OCI-LY3 (cell line): ENCODE data around the gene ATF4.

Source experiments
- H2AFZ ChIP-seq: fragments of 200-600, 300-600 bp; shearing (Covaris generic); 2 replicates; pipeline ENCODE4 v1.6.0; 2014; ENCODE audit warnings: antibody characterized with exemption, low read depth, low read length
- H3K27ac ChIP-seq: fragments of 200-600, 300-600 bp; sonication (generic); 2 replicates; pipeline ENCODE4 v1.5.1; 2014; ENCODE audit warnings: mild to moderate bottlenecking, low read length, moderate library complexity, mixed read lengths
- H3K27me3 ChIP-seq: fragments of 200-600, 300-600 bp; sonication (generic); 2 replicates; pipeline ENCODE4 v1.6.1; 2014; ENCODE audit warnings: low read depth, low read length, mixed read lengths
- H3K36me3 ChIP-seq: fragments of 200-600, 300-600 bp; sonication (generic); replicated peaks from 2 replicates; pipeline ENCODE3; 2014; ENCODE audit warnings: low read depth, low read length, mixed read lengths
- H3K4me1 ChIP-seq: fragments of 300-600, 200-600 bp; sonication (generic); 2 replicates; pipeline ENCODE4 v1.6.1; 2014; ENCODE audit warnings: low read length, mixed read lengths
- H3K4me2 ChIP-seq: fragments of 200-600, 300-600 bp; sonication (generic); 2 replicates; pipeline ENCODE4 v1.6.1; 2014; ENCODE audit warnings: low read length, mixed read lengths
- H3K4me3 ChIP-seq: fragments of 300-600, 200-600 bp; sonication (generic); 2 replicates; pipeline ENCODE4 v1.5.1; 2014; ENCODE audit warnings: antibody characterized with exemption, mild to moderate bottlenecking, low read length, moderate library complexity
- H3K79me2 ChIP-seq: fragments of 300-600, 200-600 bp; shearing (Covaris generic); 2 replicates; pipeline ENCODE4 v1.6.1; 2014; ENCODE audit warnings: mild to moderate bottlenecking, low read length, mixed read lengths
- H3K9ac ChIP-seq: fragments of 300-600, 200-600 bp; shearing (Covaris generic); 2 replicates; pipeline ENCODE4 v1.6.0; 2014; ENCODE audit warnings: mild to moderate bottlenecking, low read length, moderate library complexity
- H3K9me3 ChIP-seq: fragments of 200-600, 300-600 bp; shearing (Covaris generic); 2 replicates; pipeline ENCODE4 v1.6.1; 2014; ENCODE audit warnings: low read length, mixed read lengths; ENCODE audit not compliant: insufficient read depth
- H4K20me1 ChIP-seq: fragments of 200-600, 300-600 bp; sonication (generic); 2 replicates; pipeline ENCODE4 v1.6.1; 2016; ENCODE audit warnings: low read length, mixed read lengths; ENCODE audit not compliant: insufficient read depth
- EZH2phosphoT487 ChIP-seq: fragments of 200-600 bp; shearing (Covaris generic); IDR thresholded peaks from 2 replicates; pipeline ENCODE4 v1.6.1; 2018; ENCODE audit warnings: antibody characterized with exemption, mixed run types, low read depth
- TF ChIP-seq, protein P1 (sequence below): fragments of 200-600, 300-600 bp; sonication (generic); IDR thresholded peaks from 2 replicates; pipeline ENCODE4 v1.5.1; 2014; ENCODE audit warnings: antibody characterized with exemption, low read length, low read depth

The ATF4 gene

DNA sequence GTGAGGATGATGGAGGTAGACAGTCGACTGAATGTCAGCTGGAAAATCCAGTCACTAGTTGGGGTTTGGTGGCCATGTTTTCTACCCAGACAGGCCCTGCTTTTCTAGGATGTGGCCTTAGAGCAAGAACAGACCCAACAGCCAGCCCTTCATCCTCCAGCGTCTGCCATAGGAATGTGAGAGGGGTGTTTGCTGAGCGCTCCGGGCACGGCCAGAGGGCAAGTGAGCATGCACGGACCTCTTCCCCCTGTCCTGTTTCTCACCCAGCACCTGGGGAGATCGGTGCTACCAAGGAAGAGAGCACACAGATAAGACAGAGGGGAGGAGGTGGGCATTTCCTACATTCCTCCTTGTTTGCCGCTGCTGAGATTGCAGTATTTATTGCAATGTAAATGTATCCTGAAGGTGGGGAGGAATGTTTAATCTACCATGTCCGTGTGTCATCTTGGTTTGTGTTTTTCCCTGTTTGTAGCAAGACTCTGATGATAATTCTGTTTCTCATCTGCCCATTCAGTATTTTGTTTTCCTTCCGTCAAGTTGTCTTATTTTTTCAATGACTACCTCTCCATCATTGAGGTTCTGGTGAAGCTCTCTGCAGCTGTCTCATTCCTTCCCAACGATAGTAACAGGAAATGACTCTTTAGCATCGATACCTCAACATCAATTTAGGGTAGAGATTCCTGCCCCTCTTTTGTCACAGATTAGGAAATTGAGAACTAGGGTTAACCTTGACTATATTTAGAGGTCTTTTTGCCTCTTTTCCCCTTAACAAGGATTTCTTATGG lies 4.9 kb upstream of the ATF4 start:
- H3K36me3 ChIP-seq: peaks cover 57% of the 10 kb centered on the region
- peaks cover 74% of the 10 kb centered on the region for H3K79me2 ChIP-seq
- H3K27me3 ChIP-seq: no peaks in the 10 kb centered on the region
- H3K4me2 ChIP-seq: peak overlapping the region; percentile 54
- 0 out of 2 replicates have a peak overlapping the region, but pooled peaks have one; percentile 32 for H3K9ac ChIP-seq
- H3K27ac ChIP-seq: peak overlapping the region; percentile 65
- H3K9me3 ChIP-seq: no peaks in the 10 kb centered on the region
- no peak overlapping the region for H2AFZ ChIP-seq
- peaks cover 16% of the 10 kb centered on the region for H4K20me1 ChIP-seq
- TF ChIP-seq, protein P1, sequence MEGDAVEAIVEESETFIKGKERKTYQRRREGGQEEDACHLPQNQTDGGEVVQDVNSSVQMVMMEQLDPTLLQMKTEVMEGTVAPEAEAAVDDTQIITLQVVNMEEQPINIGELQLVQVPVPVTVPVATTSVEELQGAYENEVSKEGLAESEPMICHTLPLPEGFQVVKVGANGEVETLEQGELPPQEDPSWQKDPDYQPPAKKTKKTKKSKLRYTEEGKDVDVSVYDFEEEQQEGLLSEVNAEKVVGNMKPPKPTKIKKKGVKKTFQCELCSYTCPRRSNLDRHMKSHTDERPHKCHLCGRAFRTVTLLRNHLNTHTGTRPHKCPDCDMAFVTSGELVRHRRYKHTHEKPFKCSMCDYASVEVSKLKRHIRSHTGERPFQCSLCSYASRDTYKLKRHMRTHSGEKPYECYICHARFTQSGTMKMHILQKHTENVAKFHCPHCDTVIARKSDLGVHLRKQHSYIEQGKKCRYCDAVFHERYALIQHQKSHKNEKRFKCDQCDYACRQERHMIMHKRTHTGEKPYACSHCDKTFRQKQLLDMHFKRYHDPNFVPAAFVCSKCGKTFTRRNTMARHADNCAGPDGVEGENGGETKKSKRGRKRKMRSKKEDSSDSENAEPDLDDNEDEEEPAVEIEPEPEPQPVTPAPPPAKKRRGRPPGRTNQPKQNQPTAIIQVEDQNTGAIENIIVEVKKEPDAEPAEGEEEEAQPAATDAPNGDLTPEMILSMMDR: no peak
- no peak for TF ChIP-seq EZH2phosphoT487
- H3K4me1 ChIP-seq: peaks cover 34% of the 10 kb centered on the region
- H3K4me3 ChIP-seq: peak overlapping the region; percentile 24; the same call in 1 of the 2 replicates

DNA sequence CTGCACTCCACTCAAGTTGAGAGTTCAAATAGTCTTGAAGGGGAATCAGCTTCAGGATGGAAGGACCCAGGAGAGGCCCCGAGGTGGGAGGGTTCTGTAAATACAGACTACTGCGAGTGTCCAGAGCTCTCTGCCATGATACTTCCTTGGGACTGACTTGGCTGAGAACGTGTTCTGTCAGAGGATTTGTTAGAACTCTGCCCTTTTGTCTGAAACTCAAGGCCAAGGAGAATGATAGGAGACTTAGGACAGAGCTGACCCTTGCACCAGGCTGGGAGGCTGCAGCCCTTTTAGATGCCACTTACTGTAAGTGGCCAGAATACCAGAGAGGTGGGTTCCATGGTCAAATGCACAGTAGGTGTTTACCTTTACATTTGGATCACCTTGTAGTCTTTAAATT lies 2.9 kb upstream of the ATF4 start:
- H3K4me1 ChIP-seq: peaks cover 43% of the 10 kb centered on the region
- no peak for TF ChIP-seq EZH2phosphoT487
- TF ChIP-seq, protein P1: no peak
- H3K79me2 ChIP-seq: peaks cover 86% of the 10 kb centered on the region
- H3K4me2 ChIP-seq: no peak overlapping the region
- peaks cover 54% of the 10 kb centered on the region for H3K36me3 ChIP-seq
- H3K9ac ChIP-seq: no peak overlapping the region
- no peak overlapping the region for H2AFZ ChIP-seq
- no peaks in the 10 kb centered on the region for H3K27me3 ChIP-seq
- peaks cover 27% of the 10 kb centered on the region for H4K20me1 ChIP-seq
- H3K4me3 ChIP-seq: no peak overlapping the region
- H3K27ac ChIP-seq: no peak overlapping the region
- no peaks in the 10 kb centered on the region for H3K9me3 ChIP-seq

DNA sequence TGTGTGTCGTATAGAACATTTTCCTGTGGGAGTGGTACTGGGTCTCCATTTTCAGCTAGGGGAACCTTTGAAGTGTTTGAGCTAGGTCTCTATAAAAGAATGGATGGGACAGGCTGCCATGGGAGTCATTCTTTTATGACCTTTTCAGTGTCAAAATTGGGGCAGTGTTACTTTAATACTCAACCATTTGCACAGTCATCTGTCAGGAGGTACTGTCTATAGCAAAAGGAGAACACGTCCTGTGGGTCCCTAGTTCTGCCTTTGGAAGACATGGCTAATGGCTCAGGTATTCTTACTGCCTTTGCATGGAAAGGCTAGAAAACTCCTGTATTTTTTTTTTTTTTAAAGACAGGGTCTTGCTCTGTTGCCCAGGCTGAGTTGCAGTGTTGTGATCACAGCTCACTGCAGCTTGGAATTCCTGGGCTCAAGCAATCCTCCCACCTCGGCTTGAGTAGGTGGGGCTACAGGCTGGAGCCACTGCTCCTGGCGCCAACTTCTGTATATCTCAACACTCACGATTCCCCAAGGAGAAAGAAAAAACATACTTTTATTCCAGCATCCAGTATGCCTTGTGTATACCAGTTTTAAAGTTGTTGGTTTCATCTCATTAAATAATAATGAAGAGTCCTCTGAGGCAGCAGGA lies 2.1 kb upstream of the ATF4 start:
- Histone ChIP-seq H3K9me3 (no peaks in the 10 kb centered on the region), H3K4me1 (peaks cover 51% of the 10 kb centered on the region), H3K79me2 (peaks cover 93% of the 10 kb centered on the region), H2AFZ (no peak overlapping the region), H4K20me1 (peaks cover 35% of the 10 kb centered on the region), H3K36me3 (peaks cover 61% of the 10 kb centered on the region), H3K27me3 (no peaks in the 10 kb centered on the region), H3K27ac (peak overlapping the region; percentile 88; the same call in 1 of the 2 replicates), H3K4me3 (peak overlapping the region; percentile 87; the same call in 1 of the 2 replicates), H3K4me2 (peak overlapping the region; percentile 94), H3K9ac (peak overlapping the region; percentile 99; the same call in 1 of the 2 replicates)
- TF ChIP-seq, protein P1: no peak
- no peak for TF ChIP-seq EZH2phosphoT487

DNA sequence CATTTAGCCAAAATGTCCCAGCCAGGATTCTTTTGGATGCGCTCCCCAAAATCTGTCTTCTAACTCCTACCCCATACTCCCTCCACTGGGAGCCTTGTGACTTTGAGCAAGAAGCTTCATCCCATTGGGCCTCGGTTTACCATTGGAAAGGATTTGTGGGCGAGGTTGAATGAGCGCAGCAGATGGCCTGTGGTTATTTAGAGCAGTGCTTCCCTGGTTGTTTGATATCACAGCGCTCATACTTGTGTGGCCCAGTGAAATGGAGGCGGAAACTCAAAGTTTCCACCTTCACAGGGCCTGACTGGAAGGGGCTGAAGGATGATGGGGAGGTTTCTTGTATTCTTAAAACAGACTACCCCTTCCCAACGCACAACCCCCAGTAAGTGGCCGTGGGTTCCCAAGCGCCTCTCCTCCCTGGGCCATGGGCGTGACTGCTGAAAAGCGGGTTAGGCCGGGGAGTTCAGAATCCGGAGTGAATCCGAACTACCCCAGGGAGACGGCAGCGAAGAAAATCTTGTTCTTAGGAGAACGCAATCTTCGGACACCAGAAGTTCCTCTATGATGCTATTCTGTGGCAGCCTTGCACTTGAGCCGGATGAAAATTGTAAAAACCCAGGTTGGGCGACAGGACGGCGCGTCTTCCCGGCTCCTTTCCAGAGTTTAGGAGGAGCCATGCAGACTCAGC lies 1.2 kb upstream of the ATF4 start:
- peak overlapping the region; percentile 94 for H3K4me2 ChIP-seq
- peaks cover 39% of the 10 kb centered on the region for H4K20me1 ChIP-seq
- TF ChIP-seq, protein P1: no peak
- no peak for TF ChIP-seq EZH2phosphoT487
- H3K4me3 ChIP-seq: peak overlapping the region; percentile 87
- 0 out of 2 replicates have a peak overlapping the region, but pooled peaks have one; percentile 22 for H2AFZ ChIP-seq
- H3K27ac ChIP-seq: peak overlapping the region; percentile 88
- peaks cover 57% of the 10 kb centered on the region for H3K36me3 ChIP-seq
- H3K27me3 ChIP-seq: no peaks in the 10 kb centered on the region
- peak overlapping the region; percentile 99 for H3K9ac ChIP-seq
- H3K4me1 ChIP-seq: peaks cover 53% of the 10 kb centered on the region
- no peaks in the 10 kb centered on the region for H3K9me3 ChIP-seq
- peaks cover 91% of the 10 kb centered on the region for H3K79me2 ChIP-seq
